NCI-H524 (cell line): ENCODE results near the gene MAP10.

ENCODE experiments used
- DNase-seq, 2 experiments: peaks; one replicate each; lab custom pipeline; 2025; lab: John Stamatoyannopoulos, UW

Gene MAP10

GRCh38 chr1:232798920-232799319 is 6.3 kb upstream of the MAP10 start:
- no peak for DNase-seq

- no peak for DNase-seq
These were observed 932 bp downstream of the MAP10 start for GRCh38 chr1:232806186-232806510.

- DNase-seq: no peak
These were observed 5.6 kb downstream of the MAP10 start for GRCh38 chr1:232810856-232811255.

- no peak for DNase-seq
These were observed 7.3 kb downstream of the MAP10 start for GRCh38 chr1:232812560-232812959.

GRCh38 chr1:232813097-232813496 is 7.9 kb downstream of the MAP10 start:
- DNase-seq: no peak

GRCh38 chr1:232813760-232814159 is 8.5 kb downstream of the MAP10 start:
- no peak for DNase-seq

- no peak for DNase-seq
These were observed 11.1 kb downstream of the MAP10 start for GRCh38 chr1:232816324-232816723.

GRCh38 chr1:232818040-232818439 is 12.8 kb downstream of the MAP10 start:
- DNase-seq: no peak

GRCh38 chr1:232820431-232820830 is 15.2 kb downstream of the MAP10 start:
- DNase-seq: no peak

GRCh38 chr1:232822530-232822929 is 17.3 kb downstream of the MAP10 start:
- no peak for DNase-seq

GRCh38 chr1:232826318-232826717 is 21.1 kb downstream of the MAP10 start:
- DNase-seq: no peak

- no peak for DNase-seq
These were observed 25.4 kb downstream of the MAP10 start for GRCh38 chr1:232830661-232831060.

- DNase-seq: no peak
These were observed 26.7 kb downstream of the MAP10 start for GRCh38 chr1:232831895-232832294.

- DNase-seq: no peak
These were observed 28.9 kb downstream of the MAP10 start for GRCh38 chr1:232834066-232834465.

GRCh38 chr1:232835166-232835565 is 29.9 kb downstream of the MAP10 start:
- DNase-seq: no peak

- no peak for DNase-seq
These were observed 31.9 kb downstream of the MAP10 start for GRCh38 chr1:232837087-232837486.

- DNase-seq: no peak
These were observed 36.8 kb downstream of the MAP10 start for GRCh38 chr1:232841823-232842565.

- no peak for DNase-seq
These were observed 39.6 kb downstream of the MAP10 start for GRCh38 chr1:232844791-232845190.

- DNase-seq: no peak
These were observed 40.3 kb downstream of the MAP10 start for GRCh38 chr1:232845406-232845955.

- DNase-seq: no peak
These were observed 46.3 kb downstream of the MAP10 start for GRCh38 chr1:232851532-232851931.

- peak in 1 of 2 experiments; percentile 30 for DNase-seq
These were observed 49.0 kb downstream of the MAP10 start for GRCh38 chr1:232853994-232854797.

- peak in 1 of 2 experiments; percentile 26 for DNase-seq
These were observed 49.6 kb downstream of the MAP10 start for GRCh38 chr1:232854798-232855159.

- DNase-seq: no peak
These were observed 51.3 kb downstream of the MAP10 start for GRCh38 chr1:232856541-232856940.
